Lung (tissue), 12 donors: ENCODE results near the gene CENPP. TPM values are rescaled to one million over a fixed set of nuclear protein-coding genes. Genes with fewer than 3 reads are reported as not detected.

ENCODE experiments used
- ATAC-seq: fragments of 200-7000 bp; cut with Tn5 transposase; one replicate; pipeline ENCODE4 v1.9.1; 2020; ENCODE audit warnings: moderate number of reproducible peaks; ENCODE audit not compliant: insufficient read depth, low FRiP score
- DNase-seq, 3 donors: peaks; one replicate each; pipeline ENCODE4 v3.0.0-alpha.2; 2013 to 2017
- H3K27ac ChIP-seq, 2 donors: one replicate each; pipeline ENCODE4 v1.5.1; 2013; ENCODE audit warnings: mild to moderate bottlenecking in 2 of 2, moderate library complexity in 2 of 2, control low read depth in 1 of 2, inconsistent platforms in 1 of 2, low read depth in 1 of 2, low read length in 1 of 2
- H3K27me3 ChIP-seq, 3 donors: one replicate each; pipeline ENCODE4 v1.5.1; 2013; ENCODE audit warnings: low read length in 2 of 3; ENCODE audit not compliant: control insufficient read depth in 3 of 3, insufficient read depth in 3 of 3
- H3K36me3 ChIP-seq, 4 donors: one replicate each; pipeline ENCODE4 v1.5.1; 2013; ENCODE audit warnings: low read length in 4 of 4, mild to moderate bottlenecking in 1 of 4, moderate library complexity in 1 of 4; ENCODE audit not compliant: control insufficient read depth in 4 of 4, insufficient read depth in 4 of 4
- H3K4me1 ChIP-seq, 5 donors: one replicate each; pipeline ENCODE4 v1.5.1; 2013; ENCODE audit warnings: low read length in 5 of 5, mild to moderate bottlenecking in 2 of 5, moderate library complexity in 1 of 5; ENCODE audit not compliant: control insufficient read depth in 5 of 5, insufficient read depth in 5 of 5
- H3K4me3 ChIP-seq: one replicate; pipeline ENCODE4 v1.5.1; 2013; ENCODE audit warnings: mild to moderate bottlenecking, control low read depth, moderate library complexity
- H3K9ac ChIP-seq, 2 donors: one replicate each; pipeline ENCODE4 v1.5.1; 2013; ENCODE audit warnings: low read length in 2 of 2, control low read depth in 1 of 2; ENCODE audit not compliant: insufficient read depth in 1 of 2
- H3K9me3 ChIP-seq, 4 donors: one replicate each; pipeline ENCODE4 v1.5.1; 2013; ENCODE audit warnings: low read length in 3 of 4, mild to moderate bottlenecking in 1 of 4, moderate library complexity in 1 of 4; ENCODE audit not compliant: control insufficient read depth in 4 of 4, insufficient read depth in 3 of 4
- CTCF ChIP-seq: IDR thresholded peaks from 2 replicates; pipeline ENCODE4 v1.5.1; 2012; ENCODE audit warnings: mild to moderate bottlenecking; ENCODE audit errors: control extremely low read depth, extremely low read depth
- WGBS, 2 donors: extraction: QIAGEN DNeasy Blood & Tissue Kit; methylation state at CpG; one replicate each; pipeline ENCODE4 v1.1.7; 2013; 5-methylcytosine and 5-hydroxymethylcytosine counted together
- polyA plus RNA-seq, 2 donors: library from polyadenylated mRNA; stranded (reverse); fragments of 200-250 nt; gene quantifications; one replicate each; pipeline ENCODE4 v1.2.1, GENCODE V29; 2013
- total RNA-seq, 2 donors: library from RNA; depleted of rRNA in 1 of 2; stranded (reverse); fragments of >200 nt in 1 of 2; gene quantifications; one replicate each; pipeline ENCODE4 v1.2.1, GENCODE V29; 2014 to 2021
- donor health status: control.
- donor health status: control.
- donor health status: Bipolar disorder and iron deficiency.
- donor health status: healthy.
- donor health status: DM: yes; HTN: yes; CAD: no.

The CENPP gene
- total and polyA plus RNA-seq, 4 donors = 1.2 to 11.8 (median 2.9) TPM

GRCh38 chr9:92373167-92373566 is 47.4 kb downstream of the CENPP start:
- no peak overlapping the region for H3K4me3 ChIP-seq
- H3K9ac ChIP-seq = no peak overlapping the region
- no peaks in the 10 kb centered on the region for H3K36me3 ChIP-seq
- TF ChIP-seq CTCF = no peak
- WGBS, 2 donors = 96 to 98% methylated on average over 2 of the region's 2 CpGs
- H3K27ac ChIP-seq = no peak overlapping the region
- peaks cover 0 to 9% (median 4%) of the 10 kb centered on the region in 5 donors for H3K4me1 ChIP-seq
- peaks cover 0 to 4% (median 1%) of the 10 kb centered on the region in 4 donors for H3K9me3 ChIP-seq
- no peak for DNase-seq
- no peaks in the 10 kb centered on the region for H3K27me3 ChIP-seq
- ATAC-seq = no peak

GRCh38 chr9:92377876-92378275 is 52.1 kb downstream of the CENPP start:
- WGBS, 2 donors = 57 to 67% methylated on average over 2 of the region's 2 CpGs
- peaks cover 0 to 12% (median 6%) of the 10 kb centered on the region in 5 donors for H3K4me1 ChIP-seq
- no peak for ATAC-seq

GRCh38 chr9:92378865-92379560 is 53.3 kb downstream of the CENPP start:
- Histone ChIP-seq H3K36me3 (no peaks in the 10 kb centered on the region), H3K9me3 (no peaks in the 10 kb centered on the region), H3K4me1 (peaks cover 0 to 12% (median 6%) of the 10 kb centered on the region in 5 donors), H3K27ac (no peak overlapping the region), H3K4me3 (no peak overlapping the region), H3K9ac (no peak overlapping the region), H3K27me3 (no peaks in the 10 kb centered on the region)
- DNase-seq = peak in 1 of 3 donors; percentile 25
- TF ChIP-seq CTCF = no peak
- no peak for ATAC-seq
- 81% methylated on average over 7 of the region's 7 CpGs for WGBS, 2 donors

More at GRCh38 chr9:92377876-92378275, 52.1 kb downstream of the CENPP start:
- H3K27ac ChIP-seq = no peak overlapping the region
- TF ChIP-seq CTCF = no peak
- no peaks in the 10 kb centered on the region for H3K27me3 ChIP-seq
- H3K9me3 ChIP-seq = no peaks in the 10 kb centered on the region
- H3K9ac ChIP-seq = no peak overlapping the region
- H3K36me3 ChIP-seq = no peaks in the 10 kb centered on the region
- DNase-seq = no peak
- H3K4me3 ChIP-seq = no peak overlapping the region
